B cell (primary cell): ENCODE measurements around the gene ADAMTS2. TPM values are rescaled to one million over a fixed set of nuclear protein-coding genes. Genes with fewer than 3 reads are reported as not detected.

Source experiments
- ATAC-seq: fragments of 200-7000 bp; cut with Tn5 transposase; one replicate; pipeline ENCODE4 v1.10.0; 2021; ENCODE audit warnings: low read depth, mild to moderate bottlenecking, moderate number of reproducible peaks, moderate library complexity
- CTCF ChIA-PET: fragments of 350-600 bp; sonication (Branson Sonifier 250); formaldehyde crosslinking; loops from one replicate; lab custom pipeline; 2021; ENCODE audit warnings: antibody characterized with exemption, inconsistent platforms; lab: Charles Lee
- POLR2A ChIA-PET: fragments of 350-600 bp; sonication (Branson Sonifier 250); formaldehyde crosslinking; loops from one replicate; lab custom pipeline; 2021; ENCODE audit warnings: antibody characterized with exemption; lab: Charles Lee
- DNase-seq: peaks from one replicate; pipeline ENCODE4 v3.0.0; 2013
- H2AFZ ChIP-seq: 2 replicates; pipeline ENCODE4 v1.6.1; 2012; ENCODE audit warnings: mild to moderate bottlenecking, low read depth, low read length; ENCODE audit not compliant: insufficient read depth, poor library complexity, severe bottlenecking
- H3K27ac ChIP-seq, 2 donors: 1 replicate in 1 of 2; 2 replicates in 1 of 2; pipeline ENCODE4 v1.5.1; 2012 to 2013; ENCODE audit warnings: low read length in 2 of 2, mild to moderate bottlenecking in 2 of 2, moderate library complexity in 1 of 2
- H3K27me3 ChIP-seq, 4 experiments: fragments of 200-600 bp in 1 of 4; sonication (generic) in 1 of 4; replicated peaks in 1 of 4; 1 replicate in 2 of 4; 2 replicates in 2 of 4; pipeline versions ENCODE4 v1.6.1 to v1.7.0; 2013 to 2016; ENCODE audit warnings: low read length in 3 of 4, mild to moderate bottlenecking in 2 of 4, mixed read lengths in 1 of 4, moderate library complexity in 1 of 4; ENCODE audit not compliant: insufficient read depth in 4 of 4, control insufficient read depth in 3 of 4; ENCODE audit errors: control extremely low read depth in 1 of 4
- H3K36me3 ChIP-seq, 2 experiments: replicated peaks in 1 of 2; 1 replicate in 1 of 2; 2 replicates in 1 of 2; pipeline versions ENCODE4 v1.6.1 to v1.7.1; 2013; ENCODE audit warnings: low read length in 1 of 2; ENCODE audit not compliant: insufficient read depth in 2 of 2, control insufficient read depth in 1 of 2; ENCODE audit errors: control extremely low read depth in 1 of 2, extremely low read depth in 1 of 2
- H3K4me1 ChIP-seq, 2 donors: fragments of 200-600 bp in 1 of 2; sonication (generic) in 1 of 2; 1 replicate in 1 of 2; 2 replicates in 1 of 2; pipeline versions ENCODE4 v1.5.1 to v1.6.1; 2013 to 2017; ENCODE audit warnings: low read length in 2 of 2; ENCODE audit not compliant: control insufficient read depth in 2 of 2, insufficient read depth in 2 of 2
- H3K4me2 ChIP-seq: replicated peaks from 2 replicates; pipeline ENCODE3; 2012; ENCODE audit warnings: mild to moderate bottlenecking, low read depth, low read length; ENCODE audit not compliant: poor library complexity, severe bottlenecking
- H3K4me3 ChIP-seq, 5 experiments: fragments of 200-600 bp in 1 of 5; sonication (generic) in 1 of 5; 1 replicate in 3 of 5; 2 replicates in 2 of 5; pipeline versions ENCODE4 v1.5.1 to v1.7.0; 2011 to 2016; ENCODE audit warnings: low read length in 4 of 5, mild to moderate bottlenecking in 4 of 5, low read depth in 2 of 5, control low read depth in 1 of 5, moderate library complexity in 1 of 5; ENCODE audit not compliant: insufficient read depth in 1 of 5; ENCODE audit errors: control extremely low read depth in 1 of 5, extremely low read depth in 1 of 5
- H3K79me2 ChIP-seq: fragments of 200-600 bp; sonication (generic); one replicate; pipeline ENCODE4 v1.6.0; 2016; ENCODE audit warnings: low read length; ENCODE audit not compliant: control insufficient read depth, insufficient read depth
- H3K9ac ChIP-seq: fragments of 200-600 bp; sonication (generic); 2 replicates; pipeline ENCODE4 v1.6.1; 2017; ENCODE audit warnings: mild to moderate bottlenecking, low read length, moderate library complexity
- H3K9me3 ChIP-seq, 3 donors: one replicate each; pipeline versions ENCODE4 v1.6.1 to v1.7.1; 2013; ENCODE audit warnings: low read length in 2 of 3; ENCODE audit not compliant: control insufficient read depth in 2 of 3, insufficient read depth in 1 of 3; ENCODE audit errors: control extremely low read depth in 1 of 3
- H4K20me1 ChIP-seq: 2 replicates; pipeline ENCODE4 v1.6.0; 2012; ENCODE audit warnings: mild to moderate bottlenecking, low read length; ENCODE audit not compliant: insufficient read depth, control insufficient read depth, poor library complexity, severe bottlenecking
- H3K27ac Mint-ChIP-seq: one replicate; pipeline ENCODE4 v1.8.0; 2021; ENCODE audit warnings: mixed read lengths
- H3K27me3 Mint-ChIP-seq: one replicate; pipeline ENCODE4 v1.8.0; 2021; ENCODE audit warnings: mixed read lengths
- H3K4me1 Mint-ChIP-seq: one replicate; pipeline ENCODE4 v1.8.0; 2021; ENCODE audit warnings: mixed read lengths
- H3K4me3 Mint-ChIP-seq: one replicate; pipeline ENCODE4 v1.8.0; 2021; ENCODE audit warnings: mixed read lengths
- H3K9me3 Mint-ChIP-seq: one replicate; pipeline ENCODE4 v1.8.0; 2022; ENCODE audit warnings: mixed read lengths; ENCODE audit not compliant: insufficient read depth
- EZH2 ChIP-seq: IDR thresholded peaks from 2 replicates; pipeline ENCODE4 v1.6.1; 2012; ENCODE audit warnings: borderline replicate concordance, low read depth, mild to moderate bottlenecking, moderate library complexity, low read length; ENCODE audit not compliant: insufficient read depth, poor library complexity, severe bottlenecking
- WGBS: methylation state at CpG from one replicate; pipeline ENCODE4 v1.1.5; 2013; ENCODE audit warnings: missing lambda C conversion rate; ENCODE audit not compliant: insufficient coverage; 5-methylcytosine and 5-hydroxymethylcytosine counted together
- intact Hi-C: fragments of 100-400 bp; cut with micrococcal nuclease; formaldehyde crosslinking; loops from one replicate; pipeline ENCODE4 v1.10.0; 2022
- polyA plus RNA-seq: library from polyadenylated mRNA; depleted of rRNA; stranded (reverse); fragments of >200 nt; gene quantifications from 2 replicates; pipeline ENCODE4 v1.2.3, GENCODE V29; 2012
- total RNA-seq, 2 donors: library from RNA; stranded (reverse); fragments of 120-200 nt in 1 of 2; gene quantifications; 1 replicate in 1 of 2; 2 replicates in 1 of 2; pipeline versions ENCODE4 v1.2.3 to v1.2.4, GENCODE V29; 2013 to 2022
- TF ChIP-seq, protein P1 (sequence below): fragments of 200-600 bp; IDR thresholded peaks from one replicate; pipeline ENCODE4 v1.8.0; 2022; ENCODE audit warnings: antibody characterized with exemption, mild to moderate bottlenecking

ADAMTS2 gene
- total and polyA plus RNA-seq, 2 donors (not counting 1 experiment from before 2014, with no cell fraction given), result not detected

DNA sequence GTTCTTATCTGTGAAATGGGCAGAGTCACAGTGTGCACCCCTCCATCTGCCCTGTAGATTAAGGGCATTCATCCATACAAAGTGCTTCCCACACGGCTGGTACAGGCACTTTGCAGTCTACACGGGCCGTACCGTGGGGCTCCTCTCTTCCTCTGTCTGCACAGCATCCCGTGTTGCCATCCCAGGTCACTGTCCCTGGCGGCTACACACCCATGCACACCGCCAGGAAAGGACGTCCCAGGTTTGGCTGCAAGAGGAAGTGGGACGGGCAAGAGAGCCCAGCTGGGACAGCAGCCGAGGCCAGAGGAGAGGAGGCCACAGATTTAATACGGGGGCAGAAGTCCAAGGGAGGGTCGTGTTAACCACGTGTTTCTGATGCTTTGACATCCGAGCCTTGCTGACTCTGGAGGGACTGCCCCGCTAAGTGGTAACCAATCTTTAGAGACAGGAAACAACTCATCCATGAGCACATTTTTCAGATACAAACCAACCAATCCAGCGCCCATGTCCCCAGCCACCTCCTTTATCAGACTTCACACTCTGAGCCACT lies 165.1 kb downstream of the ADAMTS2 start:
- H2AFZ ChIP-seq, result no peak overlapping the region
- H3K79me2 ChIP-seq, result no peaks in the 10 kb centered on the region
- no peak for ATAC-seq
- H3K4me3 ChIP-seq, result no peak overlapping the region
- Mint-ChIP-seq H3K4me1 (no peaks in the 10 kb centered on the region), H3K4me3 (no peak overlapping the region), H3K9me3 (no peaks in the 10 kb centered on the region), H3K27ac (no peak overlapping the region), H3K27me3 (peaks cover 30% of the 10 kb centered on the region)
- H3K27me3 ChIP-seq, result peaks cover 0 to 6% (median 0%) of the 10 kb centered on the region in 4 experiments
- no peaks in the 10 kb centered on the region for H3K4me1 ChIP-seq
- no peak overlapping the region for H3K9ac ChIP-seq
- peaks cover 0 to 13% (median 0%) of the 10 kb centered on the region in 3 donors for H3K9me3 ChIP-seq
- H3K36me3 ChIP-seq, result no peaks in the 10 kb centered on the region
- no peak for DNase-seq
- ChIA-PET CTCF (interaction anchor here (2.1 kb wide), 1 partner anchor 314 kb away, joined by 6 read pairs; no protein-coding TSS in a partner anchor), POLR2A (no interaction called here)
- intact Hi-C loops, result no loop called here
- no peak overlapping the region for H3K27ac ChIP-seq
- no peak for TF ChIP-seq EZH2
- TF ChIP-seq, protein P1, sequence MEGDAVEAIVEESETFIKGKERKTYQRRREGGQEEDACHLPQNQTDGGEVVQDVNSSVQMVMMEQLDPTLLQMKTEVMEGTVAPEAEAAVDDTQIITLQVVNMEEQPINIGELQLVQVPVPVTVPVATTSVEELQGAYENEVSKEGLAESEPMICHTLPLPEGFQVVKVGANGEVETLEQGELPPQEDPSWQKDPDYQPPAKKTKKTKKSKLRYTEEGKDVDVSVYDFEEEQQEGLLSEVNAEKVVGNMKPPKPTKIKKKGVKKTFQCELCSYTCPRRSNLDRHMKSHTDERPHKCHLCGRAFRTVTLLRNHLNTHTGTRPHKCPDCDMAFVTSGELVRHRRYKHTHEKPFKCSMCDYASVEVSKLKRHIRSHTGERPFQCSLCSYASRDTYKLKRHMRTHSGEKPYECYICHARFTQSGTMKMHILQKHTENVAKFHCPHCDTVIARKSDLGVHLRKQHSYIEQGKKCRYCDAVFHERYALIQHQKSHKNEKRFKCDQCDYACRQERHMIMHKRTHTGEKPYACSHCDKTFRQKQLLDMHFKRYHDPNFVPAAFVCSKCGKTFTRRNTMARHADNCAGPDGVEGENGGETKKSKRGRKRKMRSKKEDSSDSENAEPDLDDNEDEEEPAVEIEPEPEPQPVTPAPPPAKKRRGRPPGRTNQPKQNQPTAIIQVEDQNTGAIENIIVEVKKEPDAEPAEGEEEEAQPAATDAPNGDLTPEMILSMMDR, result no peak
- H4K20me1 ChIP-seq, result no peaks in the 10 kb centered on the region
- WGBS, result 79% methylated on average over 16 of the region's 16 CpGs
- H3K4me2 ChIP-seq, result no peak overlapping the region

DNA sequence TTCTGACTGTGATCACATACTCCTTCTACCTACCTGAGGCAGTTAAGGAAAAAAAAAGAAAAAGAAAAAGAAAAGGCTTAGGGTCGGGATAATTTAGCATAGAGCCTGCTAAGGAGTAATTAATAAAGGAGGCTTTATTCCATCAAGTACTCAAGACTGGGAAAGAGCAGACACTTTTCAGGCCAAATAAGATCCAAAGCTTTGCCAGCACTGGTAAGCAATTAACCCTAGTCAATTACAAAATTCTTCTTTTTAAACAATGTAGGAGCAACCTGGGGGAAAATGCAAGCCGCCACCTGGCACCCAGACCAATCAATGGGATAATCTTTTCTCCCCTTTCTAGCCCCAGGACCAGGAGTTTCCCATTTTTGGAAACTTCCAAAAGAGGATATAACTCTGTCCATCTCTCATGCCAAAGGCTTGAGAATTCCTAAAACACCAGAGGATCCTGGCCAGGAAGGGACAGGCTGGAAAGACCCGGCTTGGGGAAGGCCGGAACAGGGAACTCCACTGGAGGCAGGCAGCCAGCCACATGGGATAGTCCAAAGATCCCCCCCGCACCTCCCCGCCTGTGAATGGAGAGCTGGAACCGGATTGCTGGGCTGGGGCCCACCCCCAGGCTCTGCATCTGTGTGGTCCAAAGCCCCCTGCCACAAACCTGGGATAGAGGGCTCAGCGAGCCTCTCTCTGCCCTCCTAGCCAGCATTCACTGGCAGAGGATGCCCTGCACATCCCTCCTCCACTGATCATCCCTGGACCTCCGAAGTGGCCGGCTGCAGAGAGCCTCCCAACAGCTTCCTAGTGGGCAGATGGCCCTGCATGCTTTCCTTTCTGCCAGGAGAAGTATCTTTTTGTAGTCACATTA lies 167.3 kb downstream of the ADAMTS2 start:
- no peak for ATAC-seq
- intact Hi-C loops, result no loop called here
- TF ChIP-seq, protein P1, result no peak
- no peak for TF ChIP-seq EZH2
- Histone ChIP-seq H3K4me3 (no peak overlapping the region), H2AFZ (no peak overlapping the region), H3K36me3 (no peaks in the 10 kb centered on the region), H3K4me2 (no peak overlapping the region), H4K20me1 (no peaks in the 10 kb centered on the region), H3K27ac (no peak overlapping the region), H3K27me3 (peaks cover 0 to 6% (median 0%) of the 10 kb centered on the region in 4 experiments), H3K4me1 (no peaks in the 10 kb centered on the region), H3K9ac (no peak overlapping the region), H3K9me3 (peaks cover 0 to 8% (median 0%) of the 10 kb centered on the region in 3 donors), H3K79me2 (no peaks in the 10 kb centered on the region)
- WGBS, result 85% methylated on average over 9 of the region's 10 CpGs
- no peaks in the 10 kb centered on the region for H3K4me1 Mint-ChIP-seq
- no peaks in the 10 kb centered on the region for H3K9me3 Mint-ChIP-seq
- peaks cover 22% of the 10 kb centered on the region for H3K27me3 Mint-ChIP-seq
- CTCF ChIA-PET, result no interaction called here
- H3K27ac Mint-ChIP-seq, result no peak overlapping the region
- H3K4me3 Mint-ChIP-seq, result no peak overlapping the region
- DNase-seq, result no peak
- POLR2A ChIA-PET, result no interaction called here
